Sigmoid colon (tissue), 4 donors: ENCODE data around the gene EID2B.

Source experiments
- CTCF ChIP-seq, 4 experiments: fragments of 450-650 bp in 3 of 4; fragments of 200-600 bp in 1 of 4; IDR thresholded peaks; one replicate each; pipeline ENCODE4 v1.5.1; 2016 to 2019; ENCODE audit warnings: antibody characterized with exemption in 4 of 4, mild to moderate bottlenecking in 3 of 4, moderate library complexity in 2 of 4
- POLR2A ChIP-seq, 2 donors: fragments of 450-650 bp; IDR thresholded peaks; one replicate each; pipeline ENCODE4 v1.6.1; 2016; ENCODE audit warnings: antibody characterized with exemption in 2 of 2, mild to moderate bottlenecking in 2 of 2, moderate library complexity in 2 of 2
- POLR2AphosphoS5 ChIP-seq, 4 donors: sonication (generic); formaldehyde crosslinking; IDR thresholded peaks; one replicate each; pipeline ENCODE4 v1.6.1; 2017; ENCODE audit warnings: antibody characterized with exemption in 4 of 4

- TF ChIP-seq CTCF (IDR thresholded peaks at IDR 0.05), result no peak
- TF ChIP-seq POLR2AphosphoS5 (IDR thresholded peaks at IDR 0.05), result no peak
- no peak for TF ChIP-seq POLR2A (IDR thresholded peaks at IDR 0.05)
Observed at GRCh38 chr19:39539165-39539517, 6.5 kb upstream of the EID2B start.
